CD1c-positive myeloid dendritic cell (primary cell): ENCODE data around the gene FLRT1.

Experiments
- DNase-seq: peaks from one replicate; pipeline ENCODE4 v3.0.0-alpha.2; 2016; ENCODE audit errors: extremely low spot score

FLRT1 gene

GRCh38 chr11:64048042-64048854, 12.5 kb downstream of the FLRT1 start:
- no peak for DNase-seq

GRCh38 chr11:64049509-64049908, 13.8 kb downstream of the FLRT1 start:
- no peak for DNase-seq

- no peak for DNase-seq
Measured at GRCh38 chr11:64051297-64051696, 15.6 kb downstream of the FLRT1 start.

GRCh38 chr11:64052436-64052835, 16.7 kb downstream of the FLRT1 start:
- no peak for DNase-seq

- no peak for DNase-seq
Measured at GRCh38 chr11:64052938-64053622, 17.3 kb downstream of the FLRT1 start.

- DNase-seq: no peak
Measured at GRCh38 chr11:64053699-64054098, 18.0 kb downstream of the FLRT1 start.

GRCh38 chr11:64055077-64055476, 19.3 kb downstream of the FLRT1 start:
- DNase-seq: no peak

GRCh38 chr11:64056213-64056785, 20.6 kb downstream of the FLRT1 start:
- DNase-seq: no peak

GRCh38 chr11:64056861-64057260, 21.1 kb downstream of the FLRT1 start:
- no peak for DNase-seq

- no peak for DNase-seq
Measured at GRCh38 chr11:64057890-64058289, 22.2 kb downstream of the FLRT1 start.

GRCh38 chr11:64058494-64058893, 22.8 kb downstream of the FLRT1 start:
- DNase-seq: no peak

- DNase-seq: no peak
Measured at GRCh38 chr11:64059339-64060140, 23.8 kb downstream of the FLRT1 start.

- no peak for DNase-seq
Measured at GRCh38 chr11:64060263-64060860, 24.6 kb downstream of the FLRT1 start.

- DNase-seq: peak; percentile 64
Measured at GRCh38 chr11:64060861-64061444, 25.2 kb downstream of the FLRT1 start.

- DNase-seq: no peak
Measured at GRCh38 chr11:64062185-64063039, 26.7 kb downstream of the FLRT1 start.

- DNase-seq: no peak
Measured at GRCh38 chr11:64063777-64064176, 28.0 kb downstream of the FLRT1 start.

GRCh38 chr11:64064374-64065140, 28.8 kb downstream of the FLRT1 start:
- no peak for DNase-seq

- DNase-seq: no peak
Measured at GRCh38 chr11:64065141-64065465, 29.4 kb downstream of the FLRT1 start.

GRCh38 chr11:64065712-64066111, 30.0 kb downstream of the FLRT1 start:
- DNase-seq: no peak
